ENCODE data around the gene LRRC18. TPM values are rescaled to one million over a fixed set of nuclear protein-coding genes. Genes with fewer than 3 reads are reported as not detected.

The LRRC18 gene
- total RNA-seq, 1 donor: not detected

DNA sequence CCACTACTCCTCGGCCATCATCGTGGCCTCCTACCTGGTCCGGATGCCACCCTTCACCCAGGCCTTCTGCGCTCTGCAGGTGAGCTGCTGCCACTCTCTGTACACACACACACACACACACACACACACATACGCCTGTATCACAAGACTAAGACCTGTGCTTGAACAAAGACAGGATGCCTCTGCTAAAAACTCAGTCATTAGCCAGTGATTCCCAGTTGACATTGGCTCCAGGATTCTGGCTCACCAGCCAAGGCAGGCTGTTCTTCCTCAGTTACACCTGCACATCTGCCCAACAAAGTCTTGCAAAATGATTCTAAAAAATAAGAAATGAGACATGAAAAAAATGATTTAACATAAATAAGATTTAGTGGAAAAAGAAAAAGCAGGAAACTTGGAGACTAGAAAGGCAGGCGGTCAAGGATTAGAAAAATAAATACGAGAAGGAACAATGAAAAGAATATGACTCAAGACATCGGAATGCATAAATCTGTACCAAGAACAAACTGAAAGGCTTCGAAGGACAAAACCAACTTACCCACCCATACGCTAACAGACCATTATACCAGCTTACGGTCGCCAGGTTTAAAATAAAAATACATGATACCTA lies 7.4 kb upstream of the LRRC18 start:
- H3K4me3 ChIP-seq (ENCODE audit: low read depth, low read length): no peak overlapping the region
- peak; percentile 14 for DNase-seq (ENCODE audit: low read depth)
- TF ChIP-seq, protein P1, sequence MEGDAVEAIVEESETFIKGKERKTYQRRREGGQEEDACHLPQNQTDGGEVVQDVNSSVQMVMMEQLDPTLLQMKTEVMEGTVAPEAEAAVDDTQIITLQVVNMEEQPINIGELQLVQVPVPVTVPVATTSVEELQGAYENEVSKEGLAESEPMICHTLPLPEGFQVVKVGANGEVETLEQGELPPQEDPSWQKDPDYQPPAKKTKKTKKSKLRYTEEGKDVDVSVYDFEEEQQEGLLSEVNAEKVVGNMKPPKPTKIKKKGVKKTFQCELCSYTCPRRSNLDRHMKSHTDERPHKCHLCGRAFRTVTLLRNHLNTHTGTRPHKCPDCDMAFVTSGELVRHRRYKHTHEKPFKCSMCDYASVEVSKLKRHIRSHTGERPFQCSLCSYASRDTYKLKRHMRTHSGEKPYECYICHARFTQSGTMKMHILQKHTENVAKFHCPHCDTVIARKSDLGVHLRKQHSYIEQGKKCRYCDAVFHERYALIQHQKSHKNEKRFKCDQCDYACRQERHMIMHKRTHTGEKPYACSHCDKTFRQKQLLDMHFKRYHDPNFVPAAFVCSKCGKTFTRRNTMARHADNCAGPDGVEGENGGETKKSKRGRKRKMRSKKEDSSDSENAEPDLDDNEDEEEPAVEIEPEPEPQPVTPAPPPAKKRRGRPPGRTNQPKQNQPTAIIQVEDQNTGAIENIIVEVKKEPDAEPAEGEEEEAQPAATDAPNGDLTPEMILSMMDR (IDR thresholded peaks at IDR 0.05; ENCODE audit: insufficient read depth, low read length): no peak

DNA sequence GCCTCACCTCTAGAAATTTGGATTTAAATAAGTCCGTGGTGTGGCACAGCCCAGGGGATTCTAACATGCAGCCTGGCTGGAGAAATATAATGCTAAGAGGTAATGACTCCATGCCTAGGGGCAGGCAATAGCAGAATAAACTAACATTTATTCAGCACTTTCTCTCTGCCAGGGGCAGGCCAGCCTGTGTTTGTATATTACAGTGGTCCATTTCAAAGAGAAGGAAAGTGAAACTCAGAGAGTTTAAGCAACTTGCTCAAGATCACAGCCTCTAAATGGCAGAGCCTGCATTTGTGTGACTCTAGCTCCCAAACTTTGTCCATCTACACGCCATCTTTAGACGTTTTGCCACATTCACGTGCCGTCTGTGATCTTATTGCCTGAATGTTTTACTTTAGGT lies 6.7 kb upstream of the LRRC18 start:
- TF ChIP-seq, protein P1 (IDR thresholded peaks at IDR 0.05; ENCODE audit: insufficient read depth, low read length): no peak
- H3K4me3 ChIP-seq (ENCODE audit: low read depth, low read length): no peak overlapping the region

DNA sequence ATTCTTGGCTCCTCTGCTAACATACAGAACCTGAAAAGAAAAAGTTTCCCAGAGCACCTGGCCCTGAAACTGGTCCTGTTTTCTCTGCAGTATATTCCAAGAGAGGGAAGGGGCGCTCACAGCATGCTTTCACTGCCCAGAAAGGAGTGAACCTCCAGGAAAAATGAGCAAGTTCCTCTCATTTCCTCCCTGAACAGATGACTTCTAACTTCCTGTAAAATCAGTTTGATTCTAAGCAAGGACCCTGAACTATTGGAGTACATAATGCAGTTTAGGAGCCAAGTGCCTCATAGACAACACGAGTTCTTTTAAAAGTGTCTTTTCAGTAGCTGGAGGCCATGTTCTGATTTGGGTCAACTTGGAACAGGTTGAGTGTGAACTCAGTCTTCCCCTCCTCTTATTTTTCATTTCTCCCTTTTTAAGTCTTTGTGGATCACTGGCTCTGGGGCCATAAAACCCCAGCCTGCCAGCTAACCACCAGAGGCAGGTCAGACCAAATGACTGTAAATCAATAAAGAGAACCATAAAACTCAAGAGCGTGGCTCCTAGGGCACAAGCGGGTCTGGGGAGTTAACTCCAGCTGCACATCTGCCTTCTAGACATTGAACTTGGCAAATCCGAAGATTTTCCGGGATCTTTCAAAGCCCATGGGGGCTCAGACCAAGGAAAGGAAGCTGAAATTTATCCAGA lies 5.9 kb upstream of the LRRC18 start:
- TF ChIP-seq, protein P1 (IDR thresholded peaks at IDR 0.05; ENCODE audit: insufficient read depth, low read length): no peak
- DNase-seq (ENCODE audit: low read depth): no peak
- no peak overlapping the region for H3K4me3 ChIP-seq (ENCODE audit: low read depth, low read length)

More for the DNA sequence above, 6.7 kb upstream of the LRRC18 start:
- no peak for DNase-seq (ENCODE audit: low read depth)

DNA sequence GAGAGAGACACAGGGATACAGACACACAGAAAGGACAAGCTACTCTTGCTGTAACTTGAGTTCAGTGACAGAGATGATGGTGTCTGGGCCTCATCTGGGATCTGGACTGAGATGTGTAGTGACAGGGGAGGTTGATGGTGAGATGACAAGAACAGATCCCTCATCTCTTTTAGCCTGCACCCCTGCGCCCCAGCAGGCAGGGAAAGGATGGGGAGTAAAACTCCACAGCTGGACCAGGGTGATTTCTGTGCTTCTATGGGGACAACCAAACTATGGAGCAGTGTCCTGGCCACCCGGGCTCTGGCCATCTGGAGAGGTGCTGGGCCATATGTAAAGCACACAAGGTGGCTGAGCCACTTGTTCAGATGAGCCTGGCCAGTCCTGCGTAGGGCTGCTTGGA lies 4.5 kb upstream of the LRRC18 start:
- TF ChIP-seq, protein P1 (IDR thresholded peaks at IDR 0.05; ENCODE audit: insufficient read depth, low read length): no peak
- no peak for DNase-seq (ENCODE audit: low read depth)
- H3K4me3 ChIP-seq (ENCODE audit: low read depth, low read length): no peak overlapping the region

DNA sequence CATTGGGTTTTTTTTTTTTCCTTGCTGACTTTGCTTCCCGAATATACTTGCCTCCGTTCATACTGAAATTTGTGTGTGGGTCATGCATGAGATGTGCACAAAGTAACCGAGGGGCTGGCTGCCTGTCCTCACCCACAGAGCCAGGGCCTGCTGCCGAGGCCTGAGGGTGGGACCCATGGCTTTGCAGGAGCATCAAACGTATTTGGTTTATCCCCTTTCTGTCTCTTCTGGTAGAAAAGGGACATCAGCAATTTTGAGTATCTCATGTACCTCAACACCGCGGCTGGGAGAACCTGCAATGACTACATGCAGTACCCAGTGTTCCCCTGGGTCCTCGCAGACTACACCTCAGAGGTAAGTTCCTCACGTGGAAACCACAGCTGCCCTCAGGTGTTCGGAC lies 3.5 kb upstream of the LRRC18 start:
- no peak for DNase-seq (ENCODE audit: low read depth)

DNA sequence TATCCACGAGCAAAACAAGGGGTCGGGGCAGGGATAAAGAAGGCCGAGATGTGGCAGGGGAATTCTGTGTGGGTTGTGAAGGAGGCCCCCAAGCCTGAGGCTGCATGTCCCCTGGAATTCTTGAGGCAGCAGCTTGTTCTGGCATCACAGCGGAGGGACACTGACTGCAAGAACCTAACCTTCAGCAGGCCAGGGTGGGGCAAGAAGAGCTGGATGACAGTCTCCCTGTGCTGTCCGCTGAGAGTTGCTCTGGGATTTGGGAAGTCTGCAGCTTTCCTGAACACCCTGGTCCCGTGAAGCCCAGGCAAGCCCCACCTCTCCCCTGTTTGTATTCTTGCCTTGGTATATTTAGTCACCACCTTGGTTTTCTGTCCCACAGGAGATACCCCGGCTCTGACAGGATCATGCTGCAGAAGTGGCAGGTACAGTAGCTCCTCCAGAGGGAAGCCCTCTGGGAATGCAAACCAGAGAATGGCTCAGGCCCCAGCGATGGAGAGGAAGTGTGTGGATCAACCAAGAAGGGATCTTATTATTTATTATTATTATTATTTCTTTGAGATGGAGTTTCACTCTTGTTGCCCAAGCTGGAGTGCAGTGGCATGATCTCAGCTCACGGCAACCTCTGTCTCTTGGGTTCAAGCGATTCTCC lies 1.9 kb upstream of the LRRC18 start:
- H3K4me3 ChIP-seq (ENCODE audit: low read depth, low read length): no peak overlapping the region
- TF ChIP-seq, protein P1 (IDR thresholded peaks at IDR 0.05; ENCODE audit: insufficient read depth, low read length): no peak
- no peak for DNase-seq (ENCODE audit: low read depth)

More for the DNA sequence above, 3.5 kb upstream of the LRRC18 start:
- H3K4me3 ChIP-seq (ENCODE audit: low read depth, low read length): no peak overlapping the region
- TF ChIP-seq, protein P1 (IDR thresholded peaks at IDR 0.05; ENCODE audit: insufficient read depth, low read length): no peak
